NCI-H510A treated with DMSO at 0.1 percent for 48 hours (cell line): ENCODE results near the gene QSOX2.

Source experiments
- DNase-seq: peaks from one replicate; lab custom pipeline; 2025; lab: John Stamatoyannopoulos, UW

The QSOX2 gene

DNA sequence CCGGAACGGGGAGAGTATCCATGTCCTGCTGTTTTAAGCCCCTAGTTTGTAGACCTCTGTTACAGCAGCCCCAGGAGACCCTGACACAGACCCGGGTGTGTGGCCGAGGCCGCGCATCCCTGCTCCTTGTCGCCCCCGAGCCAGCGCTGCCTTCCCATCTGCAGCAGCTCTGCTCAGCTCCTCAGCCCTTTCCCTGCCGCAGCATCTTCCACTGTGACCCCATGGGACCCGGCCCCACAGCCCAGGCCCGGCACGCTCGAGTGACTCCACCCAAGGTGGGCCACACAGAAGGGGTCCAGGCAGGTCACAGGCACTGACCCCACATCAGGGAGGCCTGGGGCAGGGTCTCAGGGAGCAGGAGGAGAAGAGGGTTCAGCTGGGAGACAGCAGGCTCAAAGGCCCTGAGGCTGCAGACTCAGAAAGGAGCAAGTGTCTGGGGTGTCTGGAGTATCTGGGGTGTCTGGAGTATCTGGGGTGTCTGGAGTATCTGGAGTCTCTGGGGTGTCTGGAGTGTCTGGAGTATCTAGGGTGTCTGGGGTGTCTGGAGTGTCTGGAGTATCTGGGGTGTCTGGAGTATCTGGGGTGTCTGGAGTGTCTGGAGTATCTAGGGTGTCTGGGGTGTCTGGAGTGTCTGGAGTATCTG lies 71.8 kb downstream of the QSOX2 start:
- no peak for DNase-seq

DNA sequence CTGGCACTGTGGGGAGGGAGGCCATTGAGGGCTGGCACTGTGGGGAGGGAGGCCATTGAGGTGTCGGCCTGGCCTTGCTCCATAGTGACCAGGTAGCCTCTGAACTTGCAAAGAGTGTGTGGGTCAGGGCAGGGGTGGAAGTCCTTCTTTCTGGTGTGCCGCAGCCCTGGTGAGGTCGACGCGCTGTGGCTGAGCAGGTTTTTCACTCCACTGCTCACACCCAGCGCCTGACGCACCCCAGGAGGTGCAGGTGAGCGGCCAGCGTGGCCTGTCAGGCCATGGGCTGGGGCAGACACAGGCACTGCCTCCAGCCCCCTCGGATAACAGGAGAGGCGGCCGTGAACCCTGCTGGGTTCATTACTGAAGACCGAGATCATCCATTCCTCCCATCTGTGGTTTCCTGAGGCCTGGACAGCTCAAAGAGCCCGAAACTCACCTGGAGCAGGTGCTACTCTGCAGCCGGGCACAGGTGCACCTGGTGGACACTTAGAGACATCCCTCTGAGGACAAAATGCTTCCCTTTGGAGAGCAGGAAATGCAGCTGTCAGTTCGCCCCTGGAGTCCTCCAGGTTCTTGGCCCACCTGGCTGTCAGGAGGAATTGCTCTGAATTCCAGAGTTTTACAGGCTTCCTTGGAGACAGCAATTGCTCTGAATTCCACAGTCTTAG lies 73.1 kb downstream of the QSOX2 start:
- peak; percentile 83 for DNase-seq

DNA sequence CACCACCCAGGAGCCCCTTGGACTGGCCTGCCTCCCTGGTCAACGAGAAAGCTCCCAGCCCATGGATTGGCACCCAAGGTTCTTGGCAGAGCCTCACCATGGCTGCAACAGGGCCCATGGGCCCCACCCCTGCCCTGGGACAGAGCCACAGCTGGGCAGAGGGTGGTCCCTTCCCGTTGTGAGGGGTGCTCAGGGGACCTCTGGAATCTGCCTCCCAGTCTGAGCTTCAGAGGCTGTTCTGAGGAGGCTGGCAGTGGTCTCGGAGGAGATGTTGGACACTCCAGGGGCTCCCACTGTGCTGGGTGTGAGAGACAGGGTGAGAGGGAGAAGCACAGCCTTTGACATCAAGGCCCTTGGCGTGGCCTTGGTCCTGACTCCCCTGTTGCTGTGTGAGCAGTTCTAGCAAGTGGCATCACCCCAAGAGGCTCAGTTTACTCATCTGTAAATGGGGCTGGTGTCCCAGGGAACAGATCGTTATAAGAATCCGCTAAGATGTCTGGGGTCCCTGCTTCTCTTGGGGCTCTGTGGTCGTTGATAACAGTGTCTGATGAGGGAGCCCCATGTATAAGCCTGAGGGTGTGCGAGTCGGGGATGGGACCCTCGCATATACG lies 73.7 kb downstream of the QSOX2 start:
- no peak for DNase-seq

DNA sequence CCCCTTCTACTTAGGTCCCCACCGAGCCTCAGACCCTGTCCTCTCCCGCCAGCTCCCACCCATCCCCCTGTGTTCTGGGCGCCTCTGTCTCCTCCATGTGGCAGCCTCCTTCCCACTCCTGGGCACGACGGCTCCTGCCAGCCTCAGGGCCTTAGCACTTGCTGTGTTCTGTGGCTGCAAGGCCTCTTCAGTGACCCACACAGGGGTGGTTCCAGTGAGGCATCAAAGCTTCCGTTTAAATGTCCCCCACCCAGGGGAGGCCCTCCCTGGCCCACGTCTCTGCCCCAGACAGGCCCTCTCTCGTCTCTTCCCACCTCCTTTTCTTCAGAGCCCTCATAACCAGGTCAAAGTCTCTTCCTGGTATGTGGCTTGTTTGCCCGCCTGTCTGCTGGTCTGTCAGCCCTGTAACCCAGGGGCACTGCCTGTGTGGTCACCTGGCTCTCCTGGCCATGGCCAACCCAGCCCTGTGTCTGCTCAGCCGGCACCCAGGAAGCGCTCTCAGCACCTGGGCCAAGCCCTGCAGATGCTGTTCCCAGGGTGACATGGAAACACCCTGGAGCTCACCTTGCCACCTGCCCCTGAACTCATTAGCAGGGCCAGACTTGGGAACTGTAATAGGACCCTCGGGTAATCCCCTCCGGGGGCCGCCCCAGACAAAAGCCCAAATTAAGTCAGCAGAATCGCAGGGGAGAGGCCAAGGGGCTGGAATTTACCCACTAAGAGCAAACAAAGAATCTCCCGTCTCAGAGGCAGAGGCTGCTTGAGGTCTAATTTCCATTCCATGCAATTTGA lies 74.4 kb downstream of the QSOX2 start:
- peak; percentile 92 for DNase-seq

DNA sequence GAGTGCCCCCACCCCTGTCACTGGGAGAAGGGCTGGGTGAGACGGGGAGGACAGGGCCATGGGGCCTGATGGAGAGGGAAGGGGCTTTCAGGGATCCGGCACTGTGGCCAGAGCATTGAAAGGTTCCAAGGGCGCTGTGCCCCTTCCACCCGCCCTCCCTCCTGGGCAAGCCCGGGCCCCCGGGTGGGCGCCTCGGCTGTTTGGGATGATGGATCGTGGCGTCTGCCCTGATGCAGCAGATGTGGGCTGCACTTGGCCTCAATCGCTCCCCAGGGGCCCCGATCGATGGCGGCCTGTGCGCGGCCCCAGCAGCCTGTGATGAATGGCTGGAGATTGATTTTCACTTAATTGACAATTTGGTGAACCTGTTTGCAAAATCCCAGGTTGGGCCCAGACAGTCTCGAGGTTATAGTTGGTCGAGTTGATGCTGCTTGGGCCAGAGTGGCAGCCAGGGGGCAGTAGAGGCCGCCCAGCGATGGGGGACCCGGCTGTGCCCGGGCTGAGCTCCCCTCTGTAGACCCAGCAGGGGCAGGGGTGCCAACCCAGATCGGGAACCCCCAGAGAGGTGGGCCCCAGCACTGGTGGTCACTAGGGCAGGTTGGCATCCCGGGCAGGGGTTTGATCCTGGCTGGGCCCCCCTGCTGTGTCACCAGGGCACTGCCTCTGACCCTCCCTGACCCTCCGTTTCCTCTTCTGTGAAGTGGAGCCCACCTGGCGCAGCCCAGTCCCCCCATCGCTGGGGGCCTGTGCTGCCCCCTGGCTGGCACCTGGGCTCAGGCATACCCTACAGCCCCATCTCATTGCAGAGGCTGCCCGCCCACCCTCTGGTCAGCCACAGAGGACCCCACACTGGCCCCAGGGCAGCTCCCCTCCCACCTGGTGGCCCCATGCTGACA lies 75.4 kb downstream of the QSOX2 start:
- no peak for DNase-seq

DNA sequence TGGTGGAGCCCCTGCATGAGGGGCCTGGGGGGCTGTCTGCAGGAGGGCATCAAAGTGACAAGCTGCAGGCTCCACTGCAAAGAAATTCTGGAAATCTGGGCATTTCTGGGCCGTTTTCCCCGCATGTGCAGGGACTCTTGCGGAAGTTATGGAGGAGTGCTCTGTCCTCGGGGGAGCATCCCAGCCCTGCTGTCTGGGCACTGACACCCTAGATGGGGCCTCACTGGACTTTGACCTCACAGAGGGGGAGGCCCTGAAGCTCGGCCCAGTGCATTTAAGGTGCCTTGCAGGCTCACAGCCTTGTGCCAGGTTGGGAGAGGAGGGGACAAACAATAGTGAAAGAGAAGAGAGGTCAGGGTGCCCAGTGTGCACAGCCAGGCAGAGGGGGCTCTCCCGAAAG lies 76.1 kb downstream of the QSOX2 start:
- DNase-seq: no peak

DNA sequence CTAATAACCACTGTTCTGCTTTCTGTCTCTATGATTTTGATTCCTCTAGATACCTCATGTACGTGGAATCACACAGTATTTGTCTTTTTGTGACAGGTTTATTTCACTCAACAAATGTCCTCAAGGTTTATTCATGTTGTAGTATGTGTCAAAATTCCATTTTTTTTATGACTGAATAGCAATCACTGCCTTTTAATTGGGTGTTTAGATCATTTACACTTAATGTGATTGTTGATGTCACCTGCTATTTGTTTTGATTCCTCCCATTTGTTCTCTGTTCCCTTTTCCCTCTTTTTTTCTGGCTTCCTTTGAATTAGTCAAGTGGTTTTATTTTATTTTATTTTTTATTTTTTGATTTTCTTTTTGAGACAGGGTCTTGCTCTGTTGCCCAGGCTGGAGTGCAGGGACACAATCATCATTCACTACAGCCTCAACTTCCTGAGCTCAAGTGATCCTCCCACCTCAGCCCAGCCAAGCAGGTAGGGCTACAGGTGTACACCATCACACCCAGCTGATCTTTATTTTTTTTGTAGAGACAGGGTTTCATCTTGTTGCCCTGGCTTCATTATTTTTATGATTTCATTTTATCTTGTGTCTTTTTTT lies 82.3 kb downstream of the QSOX2 start:
- no peak for DNase-seq

DNA sequence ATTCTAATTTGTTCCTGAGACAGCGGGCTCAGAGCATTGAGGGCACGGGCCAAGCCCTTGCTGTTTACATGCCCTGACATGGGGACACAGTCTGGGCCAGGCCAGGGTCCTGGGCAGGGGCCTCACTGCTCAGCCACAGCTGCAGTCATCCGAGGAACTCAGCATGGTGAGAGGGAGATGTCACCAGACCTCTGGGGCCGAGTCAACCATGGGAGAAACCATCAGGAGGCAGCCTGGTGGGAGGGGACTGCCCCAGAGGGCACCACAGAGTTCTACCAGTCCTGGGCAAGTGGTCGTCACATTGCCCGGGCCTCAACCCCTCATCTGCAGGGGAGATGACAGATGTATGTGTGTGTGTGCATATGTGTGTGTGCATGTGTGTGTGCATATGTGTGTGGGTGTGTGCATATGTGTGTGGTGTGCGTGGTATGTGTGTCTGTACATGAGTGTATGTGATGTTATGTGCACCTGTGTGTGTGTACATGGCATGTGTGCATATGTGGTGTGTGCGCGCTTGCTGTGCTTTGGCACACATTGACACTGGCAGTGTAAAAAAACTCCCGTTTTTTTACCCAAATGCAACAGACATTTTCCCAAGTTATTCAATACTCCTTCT lies 84.5 kb downstream of the QSOX2 start:
- DNase-seq: peak; percentile 25

DNA sequence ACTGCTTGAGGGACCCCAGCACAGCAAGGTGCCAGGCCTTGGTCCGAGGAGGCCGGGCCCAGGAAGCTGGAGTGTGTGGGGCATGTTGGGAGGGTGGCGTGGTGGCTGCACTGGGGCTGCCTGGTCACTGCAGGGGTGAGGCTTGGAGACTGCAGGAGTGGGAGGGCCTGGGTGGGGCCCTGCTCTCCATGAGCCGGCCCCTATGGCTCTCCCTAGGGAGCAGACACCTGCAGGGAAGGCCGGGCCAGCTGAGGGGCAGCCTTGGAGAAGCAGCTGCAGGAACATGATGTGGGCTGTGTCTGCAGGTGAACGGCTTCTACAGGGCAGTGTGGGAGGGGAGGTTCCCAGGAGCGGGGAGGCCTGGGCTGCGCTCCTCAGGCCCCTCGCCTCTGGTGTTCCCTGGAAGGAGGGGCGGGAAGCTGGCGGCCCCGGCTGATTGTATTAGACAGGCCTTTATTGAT lies 85.2 kb downstream of the QSOX2 start:
- DNase-seq: peak; percentile 79

DNA sequence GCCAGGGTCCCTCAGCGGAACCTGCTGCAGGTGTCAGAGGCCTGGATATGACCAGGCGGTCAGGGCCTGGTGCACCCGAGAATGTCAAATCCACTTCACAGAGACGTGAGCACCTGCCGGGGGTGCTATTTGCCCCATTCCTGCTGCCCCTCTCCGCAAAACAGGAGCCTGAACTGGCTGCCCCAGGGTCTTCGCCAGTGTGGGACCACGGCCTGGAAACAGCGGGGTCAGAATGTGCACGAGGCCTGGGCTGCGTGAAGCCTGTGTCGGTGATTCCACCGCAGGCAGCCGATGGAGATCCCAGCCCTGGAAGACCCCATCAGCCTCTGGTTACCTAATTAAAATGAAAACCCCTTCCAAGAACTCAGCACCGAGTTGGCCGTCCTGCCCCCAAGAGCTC lies 85.8 kb downstream of the QSOX2 start:
- no peak for DNase-seq

DNA sequence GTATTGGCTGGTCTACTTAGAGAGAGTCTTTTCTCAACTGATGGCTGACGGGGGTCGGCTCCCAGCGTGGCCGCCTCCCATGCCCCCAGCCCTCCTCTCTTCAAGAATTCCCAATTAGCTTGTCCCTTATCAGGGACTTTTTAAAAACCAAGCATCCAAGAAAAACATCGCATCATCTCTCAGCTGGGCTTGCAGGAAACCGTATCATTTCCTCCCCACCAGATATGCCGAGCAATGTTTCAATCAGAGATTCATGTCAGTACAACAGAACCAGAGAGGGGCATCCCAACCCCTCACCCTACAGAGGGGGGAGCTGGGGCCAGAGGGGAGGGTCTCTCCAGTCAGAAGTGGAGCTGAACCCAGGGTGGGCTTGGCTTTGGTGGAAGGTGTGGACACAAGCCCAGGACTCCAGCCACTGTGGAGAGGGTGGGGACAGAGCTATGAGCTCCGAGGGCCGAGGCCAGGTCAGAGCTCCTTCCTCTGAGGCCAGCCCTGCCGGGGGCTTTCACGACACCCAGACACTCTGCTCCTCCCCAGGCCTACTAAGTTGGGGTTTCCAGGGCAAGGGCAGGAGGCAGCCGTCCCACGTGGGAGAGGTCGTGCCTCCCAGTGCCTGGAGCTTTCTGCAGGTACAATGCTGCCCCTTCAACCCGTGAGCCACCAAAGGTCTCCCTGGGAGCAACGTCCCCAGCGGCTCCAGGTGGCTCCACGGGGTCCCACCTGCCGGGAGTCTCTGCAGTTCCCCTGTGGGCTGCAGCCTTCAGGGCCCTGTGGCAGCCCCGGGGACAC lies 87.9 kb downstream of the QSOX2 start:
- no peak for DNase-seq
